Karpas-422 (cell line): ENCODE results near the gene CCDC30. TPM values are rescaled to one million over a fixed set of nuclear protein-coding genes. Genes with fewer than 3 reads are reported as not detected.
"Not testable (repeated sequence)": the region's sequence is repeated elsewhere in the genome, so short reads cannot be mapped to it uniquely, and the experiment has no call there.

Source experiments
- DNase-seq: peaks from one replicate; pipeline ENCODE4 v3.0.0-alpha.2; 2015
- H2AFZ ChIP-seq: fragments of 200-600 bp; sonication (generic); 2 replicates; pipeline ENCODE4 v1.6.1; 2014; ENCODE audit warnings: antibody characterized with exemption, low read length, mixed read lengths
- H3K27ac ChIP-seq: fragments of 200-600 bp; sonication (generic); 2 replicates; pipeline ENCODE4 v1.5.1; 2014; ENCODE audit warnings: mild to moderate bottlenecking, low read length, moderate library complexity
- H3K27me3 ChIP-seq: fragments of 200-600 bp; sonication (generic); 2 replicates; pipeline ENCODE4 v1.6.1; 2014; ENCODE audit warnings: low read length, mixed read lengths
- H3K36me3 ChIP-seq: fragments of 200-600 bp; sonication (generic); 2 replicates; pipeline ENCODE4 v1.6.1; 2014; ENCODE audit warnings: low read length, mixed read lengths; ENCODE audit not compliant: insufficient read depth
- H3K4me1 ChIP-seq: fragments of 200-600 bp; sonication (generic); 2 replicates; pipeline ENCODE4 v1.6.1; 2014; ENCODE audit warnings: mild to moderate bottlenecking, low read length, mixed read lengths
- H3K4me2 ChIP-seq: fragments of 200-600 bp; sonication (generic); 2 replicates; pipeline ENCODE4 v1.6.1; 2014; ENCODE audit warnings: low read length, low read depth, mild to moderate bottlenecking; ENCODE audit not compliant: poor library complexity, severe bottlenecking
- H3K4me3 ChIP-seq: fragments of 200-600 bp; sonication (generic); 2 replicates; pipeline ENCODE4 v1.5.1; 2014; ENCODE audit warnings: mild to moderate bottlenecking, antibody characterized with exemption, low read length, mixed read lengths
- H3K79me2 ChIP-seq: fragments of 200-600 bp; sonication (generic); 2 replicates; pipeline ENCODE4 v1.6.1; 2014; ENCODE audit warnings: mild to moderate bottlenecking, low read length, mixed read lengths
- H3K9ac ChIP-seq: fragments of 200-600 bp; sonication (generic); 2 replicates; pipeline ENCODE4 v1.6.0; 2014; ENCODE audit warnings: low read length
- H3K9me2 ChIP-seq: fragments of 200-600 bp; sonication (generic), shearing (Covaris generic); replicated peaks from 2 replicates; pipeline ENCODE4 v1.6.0; 2014; ENCODE audit warnings: mild to moderate bottlenecking, low read length, moderate library complexity; ENCODE audit not compliant: insufficient read depth
- H3K9me3 ChIP-seq: fragments of 300-700, 200-600 bp; sonication (generic); 2 replicates; pipeline ENCODE4 v1.6.1; 2014; ENCODE audit warnings: low read length, mixed read lengths
- H4K20me1 ChIP-seq: fragments of 200-600 bp; sonication (generic); 2 replicates; pipeline ENCODE4 v1.6.1; 2014; ENCODE audit warnings: mild to moderate bottlenecking, antibody characterized with exemption, low read length, low read depth; ENCODE audit not compliant: insufficient read depth
- total RNA-seq: library from RNA; depleted of rRNA; stranded (reverse); fragments of >200 nt; shearing (Covaris generic); gene quantifications from 2 replicates; pipeline ENCODE4 v1.2.3, GENCODE V29; 2014; ENCODE audit warnings: low replicate concordance

Gene CCDC30
- total RNA-seq, 1 experiment from 2014 or later: 2.9 TPM

GRCh38 chr1:42477775-42478174, 14.7 kb downstream of the CCDC30 start:
- H3K4me3 ChIP-seq: no peak overlapping the region
- no peaks in the 10 kb centered on the region for H4K20me1 ChIP-seq
- no peaks in the 10 kb centered on the region for H3K79me2 ChIP-seq
- H3K9me2 ChIP-seq: no peaks in the 10 kb centered on the region
- H3K36me3 ChIP-seq: no peaks in the 10 kb centered on the region
- no peak overlapping the region for H2AFZ ChIP-seq
- H3K27me3 ChIP-seq: no peaks in the 10 kb centered on the region
- no peak for DNase-seq
- H3K4me1 ChIP-seq: 0 out of 2 replicates have a peak, but pooled peaks cover 3% of the 10 kb centered on the region
- H3K4me2 ChIP-seq: no peak overlapping the region
- H3K9me3 ChIP-seq: no peaks in the 10 kb centered on the region
- no peak overlapping the region for H3K27ac ChIP-seq
- H3K9ac ChIP-seq: no peak overlapping the region

DNA sequence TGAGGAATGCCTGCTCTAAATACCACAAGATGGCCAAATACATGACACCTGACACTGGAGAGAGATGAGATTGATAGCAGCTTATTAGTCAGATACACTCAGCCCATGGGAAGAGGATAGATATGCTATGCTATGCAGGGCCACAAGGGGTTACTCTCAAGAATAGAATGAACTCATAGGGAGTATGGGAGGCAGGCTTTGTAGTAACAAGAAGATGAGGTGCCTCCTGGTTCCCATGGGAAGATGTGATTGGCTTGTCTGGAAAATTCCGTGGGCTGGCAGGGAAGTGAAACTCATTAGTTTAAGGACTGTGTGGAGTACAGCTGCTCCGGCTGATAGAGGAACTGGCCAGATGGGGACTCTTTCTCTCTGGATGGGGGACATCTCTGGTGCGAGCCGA, 16.5 kb downstream of the CCDC30 start:
- Histone ChIP-seq H3K36me3 (no peaks in the 10 kb centered on the region), H3K27me3 (no peaks in the 10 kb centered on the region), H3K9me2 (no peaks in the 10 kb centered on the region), H2AFZ (no peak overlapping the region), H3K4me3 (no peak overlapping the region), H3K27ac (no peak overlapping the region), H3K9ac (no peak overlapping the region), H3K79me2 (no peaks in the 10 kb centered on the region), H3K9me3 (no peaks in the 10 kb centered on the region), H3K4me1 (0 out of 2 replicates have a peak, but pooled peaks cover 3% of the 10 kb centered on the region), H4K20me1 (no peaks in the 10 kb centered on the region), H3K4me2 (no peak overlapping the region)
- no peak for DNase-seq

GRCh38 chr1:42480921-42481320, 17.8 kb downstream of the CCDC30 start:
- peaks cover 1% of the 10 kb centered on the region; the same call in 1 of the 2 replicates for H3K27me3 ChIP-seq
- no peaks in the 10 kb centered on the region for H4K20me1 ChIP-seq
- H2AFZ ChIP-seq: no peak overlapping the region
- no peaks in the 10 kb centered on the region for H3K36me3 ChIP-seq
- no peak for DNase-seq
- H3K4me1 ChIP-seq: 0 out of 2 replicates have a peak, but pooled peaks cover 3% of the 10 kb centered on the region
- H3K9me2 ChIP-seq: no peaks in the 10 kb centered on the region
- H3K79me2 ChIP-seq: no peaks in the 10 kb centered on the region
- no peak overlapping the region for H3K27ac ChIP-seq
- H3K4me3 ChIP-seq: no peak overlapping the region
- H3K9me3 ChIP-seq: no peaks in the 10 kb centered on the region
- no peak overlapping the region for H3K4me2 ChIP-seq
- H3K9ac ChIP-seq: no peak overlapping the region

DNA sequence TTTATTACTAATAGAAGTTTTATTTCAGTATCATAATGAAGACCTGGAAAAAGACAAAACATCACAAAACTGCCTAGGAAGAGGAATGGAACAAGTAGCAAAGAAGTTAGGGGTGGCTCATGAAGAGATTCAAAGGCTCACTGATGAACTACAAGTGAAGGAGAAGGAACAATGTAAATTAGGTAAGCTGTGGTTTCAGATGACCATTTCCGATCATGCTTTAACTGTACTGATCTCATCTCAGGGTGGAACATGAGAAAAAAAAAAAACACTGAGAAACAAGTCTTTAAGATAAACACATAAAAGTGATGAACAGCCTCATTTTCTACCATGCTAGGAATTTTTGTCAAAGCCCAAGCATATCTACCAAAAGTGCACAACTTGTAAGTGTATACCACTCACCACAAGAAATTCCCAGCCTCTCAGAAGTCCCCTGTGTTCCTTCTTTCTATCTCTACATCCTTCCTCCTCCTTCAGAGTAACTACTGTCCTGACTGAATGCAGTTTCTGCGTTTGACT, 19.6 kb downstream of the CCDC30 start:
- no peak for DNase-seq
- Histone ChIP-seq H3K27me3 (peaks cover 3% of the 10 kb centered on the region; the same call in 1 of the 2 replicates), H3K36me3 (no peaks in the 10 kb centered on the region), H4K20me1 (no peaks in the 10 kb centered on the region), H3K4me2 (no peak overlapping the region), H3K4me1 (0 out of 2 replicates have a peak, but pooled peaks cover 3% of the 10 kb centered on the region), H3K9ac (no peak overlapping the region), H3K27ac (no peak overlapping the region), H3K9me3 (no peaks in the 10 kb centered on the region), H2AFZ (no peak overlapping the region), H3K4me3 (no peak overlapping the region), H3K9me2 (no peaks in the 10 kb centered on the region), H3K79me2 (no peaks in the 10 kb centered on the region)

GRCh38 chr1:42484382-42484781, 21.3 kb downstream of the CCDC30 start:
- Histone ChIP-seq H4K20me1 (no peaks in the 10 kb centered on the region), H3K4me3 (no peak overlapping the region), H3K36me3 (no peaks in the 10 kb centered on the region), H3K9me3 (no peaks in the 10 kb centered on the region), H3K9ac (no peak overlapping the region), H3K27me3 (peaks cover 3% of the 10 kb centered on the region; the same call in 1 of the 2 replicates), H2AFZ (no peak overlapping the region), H3K4me1 (0 out of 2 replicates have a peak, but pooled peaks cover 3% of the 10 kb centered on the region), H3K27ac (no peak overlapping the region), H3K4me2 (no peak overlapping the region), H3K79me2 (no peaks in the 10 kb centered on the region), H3K9me2 (no peaks in the 10 kb centered on the region)
- DNase-seq: no peak

- no peak overlapping the region for H3K4me2 ChIP-seq
- H3K36me3 ChIP-seq: no peaks in the 10 kb centered on the region
- no peaks in the 10 kb centered on the region for H3K79me2 ChIP-seq
- H3K9me2 ChIP-seq: no peaks in the 10 kb centered on the region
- peaks cover 3% of the 10 kb centered on the region; the same call in 1 of the 2 replicates for H3K27me3 ChIP-seq
- no peak overlapping the region for H3K9ac ChIP-seq
- H3K27ac ChIP-seq: no peak overlapping the region
- DNase-seq: no peak
- no peak overlapping the region for H3K4me3 ChIP-seq
- no peaks in the 10 kb centered on the region for H3K4me1 ChIP-seq
- no peaks in the 10 kb centered on the region for H4K20me1 ChIP-seq
- H2AFZ ChIP-seq: no peak overlapping the region
- H3K9me3 ChIP-seq: no peaks in the 10 kb centered on the region
Observed at GRCh38 chr1:42490237-42490636, 27.2 kb downstream of the CCDC30 start.

DNA sequence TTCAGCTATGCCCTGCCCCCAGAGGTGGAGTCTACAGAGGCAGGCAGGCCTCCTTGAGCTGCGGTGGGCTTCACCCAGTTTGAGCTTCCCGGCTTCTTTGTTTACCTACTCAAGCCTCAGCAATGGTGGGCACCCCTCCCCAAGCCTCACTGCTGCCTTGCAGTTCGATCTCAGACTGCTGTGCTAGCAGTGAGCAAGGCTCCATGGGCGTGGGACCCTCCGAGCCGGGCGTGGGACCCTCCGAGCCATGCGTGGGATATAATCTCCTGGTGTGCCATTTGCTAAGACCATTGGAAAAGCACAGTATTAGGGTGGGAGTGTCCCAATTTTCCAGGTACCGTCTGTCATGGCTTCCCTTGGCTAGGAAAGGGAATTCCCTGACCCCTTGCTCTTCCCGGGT, 38.9 kb downstream of the CCDC30 start:
- not testable (repeated sequence) for H3K36me3 ChIP-seq, H3K27ac ChIP-seq, DNase-seq, H3K4me2 ChIP-seq, H2AFZ ChIP-seq, H4K20me1 ChIP-seq, H3K79me2 ChIP-seq, H3K4me1 ChIP-seq, H3K4me3 ChIP-seq, H3K9me2 ChIP-seq, H3K27me3 ChIP-seq, H3K9ac ChIP-seq
- H3K9me3 ChIP-seq: peaks cover 21% of the 10 kb centered on the region

- Histone ChIP-seq H3K27me3 (0 out of 2 replicates have a peak, but pooled peaks cover 3% of the 10 kb centered on the region), H3K9me2 (no peaks in the 10 kb centered on the region), H2AFZ (no peak overlapping the region), H3K9me3 (peaks cover 31% of the 10 kb centered on the region), H4K20me1 (no peaks in the 10 kb centered on the region), H3K4me3 (no peak overlapping the region), H3K4me2 (no peak overlapping the region), H3K9ac (no peak overlapping the region), H3K27ac (no peak overlapping the region), H3K36me3 (no peaks in the 10 kb centered on the region), H3K79me2 (no peaks in the 10 kb centered on the region), H3K4me1 (no peaks in the 10 kb centered on the region)
- DNase-seq: no peak
Observed at GRCh38 chr1:42504535-42505128, 41.5 kb downstream of the CCDC30 start.
